ENCODE results near the gene LRRC41.
"Not testable (repeated sequence)": the region's sequence is repeated elsewhere in the genome, so short reads cannot be mapped to it uniquely, and the experiment has no call there.

The LRRC41 gene

GRCh38 chr1:46236882-46237281 lies 66.5 kb downstream of the LRRC41 start:
- Histone ChIP-seq H3K4me1 (no peaks in the 10 kb centered on the region), H3K4me3 (ENCODE audit: low read depth, low read length) (no peak overlapping the region), H3K27me3 (ENCODE audit: control insufficient read depth, insufficient read depth, low read length) (no peaks in the 10 kb centered on the region), H3K9ac (no peak overlapping the region), H3K27ac (no peak overlapping the region), H3K36me3 (ENCODE audit: control insufficient read depth, insufficient read depth, low read length) (no peaks in the 10 kb centered on the region), H3K4me2 (ENCODE audit: low read length) (no peak overlapping the region), H2AFZ (no peak overlapping the region), H3K9me3 (ENCODE audit: control insufficient read depth, low read length) (no peaks in the 10 kb centered on the region), H3K79me2 (no peaks in the 10 kb centered on the region)
- no peak for TF ChIP-seq CTCF (IDR thresholded peaks at IDR 0.05)

- H2AFZ ChIP-seq; H3K4me2 ChIP-seq (ENCODE audit: low read length); H3K9ac ChIP-seq; H3K4me3 ChIP-seq (ENCODE audit: low read depth, low read length); H3K79me2 ChIP-seq; H3K36me3 ChIP-seq (ENCODE audit: control insufficient read depth, insufficient read depth, low read length); H3K27me3 ChIP-seq (ENCODE audit: control insufficient read depth, insufficient read depth, low read length); H3K4me1 ChIP-seq; H3K27ac ChIP-seq; H3K9me3 ChIP-seq (ENCODE audit: control insufficient read depth, low read length): not testable (repeated sequence)
Observed at GRCh38 chr1:46231231-46231630, 72.2 kb downstream of the LRRC41 start.
